Cardiac septum (tissue), 1 donor: ENCODE data around the gene SPPL2B. TPM values are rescaled to one million over a fixed set of nuclear protein-coding genes. Genes with fewer than 3 reads are reported as not detected.
"Not testable (repeated sequence)": the region's sequence is repeated elsewhere in the genome, so short reads cannot be mapped to it uniquely, and the experiment has no call there.

Experiments used
- DNase-seq: peaks from one replicate; pipeline ENCODE4 v3.0.0-alpha.2; 2020; ENCODE audit warnings: low spot score
- intact Hi-C: fragments of 100-400 bp; cut with DNase I; formaldehyde crosslinking; loops from one replicate; pipeline ENCODE4 v1.14.0; 2022
- total RNA-seq: library from RNA; stranded (reverse); fragmentation: NEBNext Ultra II Directional; extraction: Animal tissue kit (Norgen Biotek cat#: 25700); gene quantifications from one replicate; pipeline ENCODE4 v1.2.1, GENCODE V29; 2021
- donor health status: DM: no; HTN: no; CAD: no.

The SPPL2B gene
- total RNA-seq, 1 donor from 2014 or later, result 27.4 TPM

- DNase-seq, result no peak
- intact Hi-C loops, result loop anchor here (5.0 kb wide), 2 partner anchors 117 to 237 kb away; no protein-coding TSS in a partner anchor
These were observed 66.2 kb downstream of the SPPL2B start for GRCh38 chr19:2394442-2395292.

- intact Hi-C loops, DNase-seq: not testable (repeated sequence)
These were observed 66.9 kb downstream of the SPPL2B start for GRCh38 chr19:2395293-2395829.

GRCh38 chr19:2397173-2397572, 68.7 kb downstream of the SPPL2B start:
- DNase-seq, intact Hi-C loops: not testable (repeated sequence)

GRCh38 chr19:2398735-2399305, 70.3 kb downstream of the SPPL2B start:
- intact Hi-C loops, result no loop called here
- no peak for DNase-seq

GRCh38 chr19:2399582-2399981, 71.1 kb downstream of the SPPL2B start:
- intact Hi-C loops, result no loop called here

More at GRCh38 chr19:2399582-2399981, 71.1 kb downstream of the SPPL2B start:
- DNase-seq, result no peak

Other genes starting within 250 kb of the SPPL2B start
- gene MOB3A, start 232.4 kb upstream of the SPPL2B start, total RNA-seq, result 17.0 TPM
- gene IZUMO4, start 231.8 kb upstream of the SPPL2B start, total RNA-seq, result 4.3 TPM
- 89.0 TPM for gene AP3D1, start 177.1 kb upstream of the SPPL2B start, total RNA-seq
- 15.2 TPM for gene DOT1L, start 164.8 kb upstream of the SPPL2B start, total RNA-seq
- gene PLEKHJ1, start 92.4 kb upstream of the SPPL2B start, total RNA-seq, result 51.2 TPM
- gene SF3A2, start 91.9 kb upstream of the SPPL2B start, total RNA-seq, result 34.1 TPM
- gene AMH, start 79.4 kb upstream of the SPPL2B start, total RNA-seq, result 1.5 TPM
- gene JSRP1, start 72.3 kb upstream of the SPPL2B start, total RNA-seq, result 0.46 TPM
- gene PEAK3, start 46.5 kb upstream of the SPPL2B start, total RNA-seq, result 0.19 TPM
- not detected for gene LINGO3, start 20.5 kb upstream of the SPPL2B start, total RNA-seq
- gene LSM7, start 98 bp upstream of the SPPL2B start, total RNA-seq, result 42.7 TPM
- not detected for gene TMPRSS9, start 31.6 kb downstream of the SPPL2B start, total RNA-seq
- gene TIMM13, start 98.9 kb downstream of the SPPL2B start, total RNA-seq, result 57.3 TPM
- 13.2 TPM for gene LMNB2, start 128.3 kb downstream of the SPPL2B start, total RNA-seq
- gene GADD45B, start 147.4 kb downstream of the SPPL2B start, total RNA-seq, result 54.4 TPM